HG03558 (cell line): ENCODE results near the gene LIN28A.
"Not testable (repeated sequence)": the region's sequence is repeated elsewhere in the genome, so short reads cannot be mapped to it uniquely, and the experiment has no call there.

Experiments used
- ATAC-seq: cut with Tn5 transposase; IDR thresholded peaks from one replicate; pipeline ENCODE4 v1.9.1; 2021; ENCODE audit warnings: moderate number of reproducible peaks; ENCODE audit not compliant: unreplicated experiment; ENCODE audit errors: extremely low read depth

Gene LIN28A

DNA sequence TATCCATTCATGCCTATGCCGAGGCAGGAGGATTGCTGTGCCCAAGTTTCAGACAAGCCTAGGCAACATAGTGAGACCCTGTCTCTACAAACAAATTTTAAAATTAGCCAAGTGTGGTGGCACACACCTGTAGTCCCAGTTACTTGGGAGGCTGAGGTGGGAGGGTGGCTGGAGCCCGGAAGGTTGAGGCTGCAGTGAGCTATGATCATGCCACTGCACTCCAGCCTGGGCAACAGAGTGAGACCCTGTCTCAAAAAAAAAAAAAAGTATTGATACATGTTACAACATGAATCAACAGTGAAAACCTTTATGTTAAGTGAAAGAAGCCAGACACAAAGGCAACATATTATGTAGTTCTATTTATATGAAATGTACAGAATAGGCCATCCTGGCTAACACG, 25.6 kb upstream of the LIN28A start:
- ATAC-seq: not testable (repeated sequence)

- no peak for ATAC-seq
Observed at GRCh38 chr1:26387447-26387846, 23.2 kb upstream of the LIN28A start.

GRCh38 chr1:26388791-26389445, 21.7 kb upstream of the LIN28A start:
- ATAC-seq: no peak

DNA sequence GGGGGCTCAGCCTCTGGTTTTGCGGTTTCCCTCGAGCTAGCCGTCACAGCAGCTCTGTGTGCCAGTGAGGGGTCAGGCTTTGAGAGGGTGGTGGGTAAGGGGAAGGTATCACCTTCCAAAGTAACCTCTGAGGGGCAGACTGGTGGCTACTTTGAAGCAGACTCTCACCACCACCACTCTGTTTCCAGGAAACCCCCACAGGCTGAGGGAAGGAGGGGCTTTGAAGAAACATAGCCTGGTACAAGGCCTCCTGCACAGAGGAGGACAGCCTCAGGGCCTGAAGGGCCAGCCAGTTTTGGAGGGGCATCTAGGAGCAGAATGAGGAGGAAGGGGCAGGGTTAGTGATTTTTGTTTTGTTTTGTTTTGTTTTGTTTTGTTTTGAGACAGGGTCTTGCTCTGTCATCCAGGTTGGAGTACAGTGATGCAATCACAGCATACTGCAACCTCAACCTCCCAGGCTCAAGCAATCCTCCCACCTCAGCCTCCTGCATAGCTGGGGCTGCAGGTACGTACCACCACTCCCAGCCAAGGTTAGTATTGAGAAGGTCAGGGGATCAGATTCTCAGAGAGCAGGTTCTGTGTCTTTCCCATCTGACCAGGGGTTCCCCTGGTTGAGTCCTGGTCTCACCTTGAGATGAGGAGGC, 20.9 kb upstream of the LIN28A start:
- ATAC-seq: no peak

DNA sequence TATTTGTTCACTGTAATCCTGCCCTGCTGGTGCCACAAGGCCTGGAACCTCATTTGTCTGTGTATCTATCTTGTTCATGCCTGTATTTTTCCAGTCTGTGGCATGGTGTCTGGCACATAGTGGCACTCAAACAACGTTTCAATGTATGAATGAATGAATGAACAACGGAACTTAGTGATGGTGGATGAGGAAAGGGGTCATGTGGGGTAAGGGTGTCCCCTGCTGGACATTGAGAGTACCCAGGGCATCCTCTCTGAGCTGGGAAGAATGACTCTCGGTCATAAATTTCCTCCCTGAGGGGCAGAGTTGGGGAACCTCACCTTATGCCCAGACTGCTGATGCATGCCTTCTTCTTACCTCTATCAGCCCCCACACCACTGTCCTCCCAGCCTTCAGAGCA, 19.2 kb upstream of the LIN28A start:
- ATAC-seq: no peak

- ATAC-seq: no peak
Observed at GRCh38 chr1:26395754-26396153, 14.9 kb upstream of the LIN28A start.

DNA sequence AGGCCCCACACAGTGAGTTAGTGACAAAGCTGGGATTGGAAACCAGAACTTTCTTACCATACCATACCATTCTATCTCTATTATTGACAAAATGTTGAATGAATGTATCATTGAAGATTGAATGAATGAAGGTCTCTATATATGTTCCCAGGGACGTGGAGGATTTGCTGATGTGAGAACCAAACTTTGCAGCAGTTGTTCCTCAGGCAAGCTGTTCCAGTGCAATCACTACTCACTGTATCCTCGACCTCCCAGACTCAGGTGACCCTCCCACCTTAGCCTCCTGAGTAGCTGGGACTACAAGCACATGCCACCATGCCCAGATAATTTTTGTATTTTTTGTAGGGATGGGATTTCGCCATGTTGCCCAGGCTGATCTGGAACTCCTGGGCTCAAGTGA, 11.6 kb upstream of the LIN28A start:
- ATAC-seq: no peak

GRCh38 chr1:26401891-26402290, 8.7 kb upstream of the LIN28A start:
- no peak for ATAC-seq

GRCh38 chr1:26403656-26404055, 7.0 kb upstream of the LIN28A start:
- no peak for ATAC-seq

DNA sequence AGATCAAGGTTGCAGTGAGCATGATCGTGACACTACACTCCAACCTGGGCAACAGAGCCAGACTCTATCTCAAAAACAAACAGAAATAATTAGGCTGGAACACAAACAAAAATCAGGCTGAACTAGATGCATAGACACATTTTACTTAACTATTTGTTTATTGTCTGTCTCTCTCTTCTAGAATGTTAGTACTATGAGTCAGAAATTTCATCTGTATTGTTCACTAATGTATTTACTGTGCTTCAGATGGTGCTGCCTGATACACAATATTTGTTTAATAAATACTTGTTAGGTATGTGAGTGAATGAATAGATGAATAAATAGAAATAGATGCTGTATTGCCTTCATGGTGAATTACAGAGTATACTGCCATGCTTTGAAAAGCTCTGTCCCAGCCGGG, 6.0 kb upstream of the LIN28A start:
- ATAC-seq: no peak

DNA sequence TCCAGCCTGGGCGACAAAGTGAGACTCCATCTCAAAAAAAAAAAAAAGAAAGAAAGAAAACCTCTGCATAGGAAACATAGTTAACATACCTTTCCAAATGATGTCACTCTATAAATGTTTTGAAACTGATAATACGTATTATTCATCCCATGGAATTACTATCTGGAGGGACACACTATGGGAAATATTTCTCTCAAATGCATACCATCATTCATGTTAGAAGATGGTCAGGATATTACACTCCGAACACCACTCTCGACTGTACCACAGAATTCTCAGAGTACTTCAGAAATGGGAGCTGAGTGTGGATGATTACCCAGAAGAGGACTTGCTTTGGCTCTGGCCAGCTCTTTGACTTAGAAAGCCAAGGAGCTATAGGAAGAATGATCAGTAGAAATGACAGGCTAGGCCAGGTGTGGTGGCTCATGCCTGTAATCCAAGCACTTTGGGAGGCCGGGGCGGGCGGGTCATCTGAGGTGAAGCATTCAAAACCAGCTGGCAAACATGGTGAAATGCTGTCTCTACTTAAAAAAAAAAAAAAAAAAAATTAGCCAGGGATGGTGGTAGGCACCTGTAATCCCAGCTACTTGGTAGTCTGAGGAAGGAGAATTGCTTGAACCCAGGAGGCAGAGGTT, 5.2 kb upstream of the LIN28A start:
- no peak for ATAC-seq

DNA sequence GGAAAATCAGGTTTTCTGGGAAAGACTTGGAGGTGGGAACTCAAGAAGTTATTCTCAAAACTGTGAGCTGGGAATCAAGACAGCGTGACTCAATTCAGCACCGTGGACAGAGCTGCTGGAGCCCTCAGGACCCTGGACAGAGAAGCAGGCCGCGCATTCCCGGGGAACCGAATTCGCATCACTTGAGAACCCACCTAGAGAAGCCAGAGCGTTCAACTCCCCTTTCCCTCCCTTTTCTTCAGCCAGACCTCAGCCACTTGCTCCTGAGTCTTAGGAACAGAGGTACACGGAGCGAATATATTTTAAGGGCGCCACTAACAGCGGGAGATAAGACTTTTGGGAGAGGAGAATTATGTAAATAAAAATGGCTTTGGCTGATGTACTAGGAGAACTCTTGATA, 2.0 kb upstream of the LIN28A start:
- ATAC-seq: no peak

DNA sequence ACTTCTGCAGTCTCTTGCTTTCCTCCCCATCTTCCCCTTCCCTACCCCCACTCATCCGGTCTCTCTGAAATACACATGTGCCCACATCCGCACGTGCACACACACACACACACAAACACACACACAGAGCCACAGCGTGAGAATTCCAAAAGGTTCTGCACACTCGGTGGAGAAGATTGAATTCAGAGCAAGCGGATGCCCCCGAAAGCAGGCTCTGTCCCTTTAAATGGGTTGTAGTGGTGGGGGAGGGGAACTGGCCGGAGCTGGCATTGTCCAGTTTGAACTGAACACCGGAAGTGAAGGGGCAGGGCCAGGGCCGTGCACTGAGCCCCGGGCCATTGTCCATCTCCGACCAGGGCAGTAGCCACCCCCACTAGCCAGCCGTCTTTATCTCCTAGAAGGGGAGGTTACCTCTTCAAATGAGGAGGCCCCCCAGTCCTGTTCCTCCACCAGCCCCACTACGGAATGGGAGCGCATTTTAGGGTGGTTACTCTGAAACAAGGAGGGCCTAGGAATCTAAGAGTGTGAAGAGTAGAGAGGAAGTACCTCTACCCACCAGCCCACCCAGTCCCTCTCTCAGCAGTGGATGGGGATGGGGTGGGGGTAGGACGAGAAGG, 1.3 kb upstream of the LIN28A start:
- ATAC-seq: no peak

GRCh38 chr1:26411624-26412074, 1.0 kb downstream of the LIN28A start:
- no peak for ATAC-seq

- ATAC-seq: no peak
Observed at GRCh38 chr1:26412180-26412840, 1.7 kb downstream of the LIN28A start.

- no peak for ATAC-seq
Observed at GRCh38 chr1:26413031-26413430, 2.4 kb downstream of the LIN28A start.

GRCh38 chr1:26417111-26417759, 6.6 kb downstream of the LIN28A start:
- ATAC-seq: no peak

GRCh38 chr1:26418865-26419349, 8.3 kb downstream of the LIN28A start:
- no peak for ATAC-seq

DNA sequence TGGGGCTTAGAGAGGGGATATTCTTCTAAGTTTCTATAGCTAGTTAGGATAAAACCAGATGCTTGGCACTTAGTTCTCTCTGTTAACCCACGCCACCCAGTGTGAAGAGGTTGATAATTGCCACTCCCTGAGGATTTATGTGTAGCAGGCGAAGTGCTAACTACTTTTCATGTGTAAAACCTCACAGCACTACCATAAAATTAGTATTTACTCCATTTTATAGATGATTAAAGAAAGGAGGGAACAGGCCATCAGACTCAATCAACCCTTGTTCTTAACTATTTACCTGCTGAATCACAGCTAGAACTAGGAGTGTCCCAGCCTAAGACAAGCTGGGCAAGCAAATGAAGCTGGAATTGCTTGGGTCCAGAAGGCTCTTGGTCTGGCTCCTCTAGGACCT, 8.9 kb downstream of the LIN28A start:
- no peak for ATAC-seq

DNA sequence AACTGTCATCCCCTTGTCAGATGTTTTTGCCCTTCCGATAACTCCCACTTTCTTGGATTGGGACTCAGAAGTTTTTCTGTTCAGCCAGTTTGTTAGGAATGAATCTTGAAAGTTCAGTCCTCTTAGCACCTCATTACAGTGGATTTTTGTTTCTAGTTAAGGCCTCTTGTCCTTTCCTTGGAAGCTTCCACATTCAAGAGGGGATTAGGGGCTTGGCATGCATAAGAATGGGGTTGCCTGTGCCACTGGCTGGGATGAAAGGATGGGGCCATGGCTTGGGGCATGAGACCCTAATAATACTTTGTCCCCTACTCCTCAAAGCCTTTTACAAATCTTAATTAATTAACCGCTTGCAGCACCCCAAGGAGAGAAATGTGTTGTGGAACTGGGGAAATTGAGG, 19.1 kb downstream of the LIN28A start:
- ATAC-seq: no peak
